Epithelial cell of esophagus (primary cell): Measurements from ENCODE around the gene TIAM2.

Experiments used
- DNase-seq: peaks from one replicate; pipeline ENCODE4 v3.0.0; 2010; ENCODE audit warnings: low read depth
- H3K4me3 ChIP-seq: 2 replicates; pipeline ENCODE4 v1.5.1; 2011; ENCODE audit warnings: mild to moderate bottlenecking, low read length, control low read depth
- TF ChIP-seq, protein P1 (sequence below): IDR thresholded peaks from 2 replicates; pipeline ENCODE4 v1.5.1; 2011; ENCODE audit warnings: low read depth, mild to moderate bottlenecking, low read length, control low read depth, inconsistent platforms; ENCODE audit not compliant: insufficient read depth; ENCODE audit errors: missing control alignments

TIAM2 gene

DNA sequence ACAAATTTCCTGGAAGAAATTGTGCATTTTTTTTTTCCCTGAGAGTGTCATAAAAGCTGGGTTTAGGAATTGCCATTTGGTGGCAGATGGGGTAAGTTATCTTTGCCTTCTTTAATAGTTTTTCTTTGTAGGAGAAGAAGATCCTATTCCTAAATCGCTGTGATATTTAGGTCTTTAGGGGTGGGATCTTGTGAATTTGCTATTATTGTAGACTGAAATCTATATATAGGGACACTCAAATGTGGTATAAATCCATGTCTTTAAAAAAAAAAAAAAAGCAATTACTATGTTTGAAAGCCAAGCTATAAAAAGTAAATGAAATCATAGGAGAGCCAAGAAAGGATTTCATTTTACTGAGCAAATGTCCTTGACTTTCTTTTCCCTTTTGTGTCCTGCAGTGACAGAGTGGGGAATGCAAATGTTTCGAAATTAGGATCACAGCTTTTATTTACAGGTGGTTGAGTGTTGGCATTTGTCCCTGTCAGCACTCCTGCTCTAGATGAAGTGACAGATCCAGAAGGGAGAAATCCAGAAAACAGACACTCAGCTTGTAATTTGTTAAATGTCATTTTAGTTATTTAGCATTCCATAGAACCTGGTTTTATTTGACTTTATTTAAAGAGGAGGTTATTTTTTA is 29.4 kb downstream of the TIAM2 start:
- TF ChIP-seq, protein P1, sequence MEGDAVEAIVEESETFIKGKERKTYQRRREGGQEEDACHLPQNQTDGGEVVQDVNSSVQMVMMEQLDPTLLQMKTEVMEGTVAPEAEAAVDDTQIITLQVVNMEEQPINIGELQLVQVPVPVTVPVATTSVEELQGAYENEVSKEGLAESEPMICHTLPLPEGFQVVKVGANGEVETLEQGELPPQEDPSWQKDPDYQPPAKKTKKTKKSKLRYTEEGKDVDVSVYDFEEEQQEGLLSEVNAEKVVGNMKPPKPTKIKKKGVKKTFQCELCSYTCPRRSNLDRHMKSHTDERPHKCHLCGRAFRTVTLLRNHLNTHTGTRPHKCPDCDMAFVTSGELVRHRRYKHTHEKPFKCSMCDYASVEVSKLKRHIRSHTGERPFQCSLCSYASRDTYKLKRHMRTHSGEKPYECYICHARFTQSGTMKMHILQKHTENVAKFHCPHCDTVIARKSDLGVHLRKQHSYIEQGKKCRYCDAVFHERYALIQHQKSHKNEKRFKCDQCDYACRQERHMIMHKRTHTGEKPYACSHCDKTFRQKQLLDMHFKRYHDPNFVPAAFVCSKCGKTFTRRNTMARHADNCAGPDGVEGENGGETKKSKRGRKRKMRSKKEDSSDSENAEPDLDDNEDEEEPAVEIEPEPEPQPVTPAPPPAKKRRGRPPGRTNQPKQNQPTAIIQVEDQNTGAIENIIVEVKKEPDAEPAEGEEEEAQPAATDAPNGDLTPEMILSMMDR = no peak
- no peak overlapping the region for H3K4me3 ChIP-seq
- no peak for DNase-seq

DNA sequence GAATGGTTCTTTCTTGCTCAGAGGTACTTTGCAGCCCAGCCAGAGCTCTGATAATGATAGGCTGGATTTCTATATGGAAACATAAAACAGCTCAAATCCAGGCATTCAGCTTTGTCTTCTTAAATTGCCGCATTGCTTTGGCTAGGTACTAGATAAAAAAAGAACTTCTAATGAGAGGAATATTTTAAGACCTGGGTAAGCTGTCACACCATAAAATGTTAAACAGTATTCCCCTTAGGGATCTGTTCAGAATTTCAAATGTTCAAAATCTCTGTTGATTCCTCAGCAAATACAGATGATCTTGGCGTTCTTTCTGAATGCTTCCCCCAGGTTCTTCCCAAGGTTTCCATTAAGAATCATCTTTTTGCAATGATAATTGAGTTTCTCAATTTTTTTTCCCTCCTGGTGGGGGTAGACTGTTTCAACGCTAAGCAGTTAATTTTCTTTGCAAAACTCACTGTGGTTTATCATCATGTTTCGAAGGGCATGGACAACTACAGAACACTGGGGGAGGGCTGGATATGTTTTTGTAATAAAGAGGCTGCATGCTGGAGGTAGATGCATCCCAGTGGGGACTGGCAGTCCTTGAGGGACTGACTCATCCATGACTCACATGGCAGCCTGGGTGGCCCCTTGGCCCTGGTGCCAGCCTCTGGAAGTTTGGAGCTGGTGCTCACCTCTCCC is 31.0 kb downstream of the TIAM2 start:
- TF ChIP-seq, protein P1 = no peak
- H3K4me3 ChIP-seq = no peak overlapping the region
- DNase-seq = peak; percentile 90

DNA sequence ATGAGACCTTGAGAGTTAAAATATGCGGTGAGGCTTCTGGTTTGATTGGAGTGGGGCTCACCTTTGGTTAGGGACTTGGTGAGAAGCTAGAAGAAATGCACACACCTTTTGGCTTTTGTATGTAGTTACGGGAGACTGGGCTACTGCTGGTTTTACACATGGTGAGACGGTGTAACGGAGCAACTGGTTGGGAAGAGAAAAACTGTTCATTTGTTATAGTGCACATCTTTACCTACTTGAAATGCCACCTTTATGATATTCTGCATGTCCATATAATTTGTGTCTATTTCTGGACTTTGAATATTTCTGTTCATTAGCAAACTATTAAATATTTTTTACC is 31.6 kb downstream of the TIAM2 start:
- TF ChIP-seq, protein P1 = no peak
- DNase-seq = no peak
- no peak overlapping the region for H3K4me3 ChIP-seq

DNA sequence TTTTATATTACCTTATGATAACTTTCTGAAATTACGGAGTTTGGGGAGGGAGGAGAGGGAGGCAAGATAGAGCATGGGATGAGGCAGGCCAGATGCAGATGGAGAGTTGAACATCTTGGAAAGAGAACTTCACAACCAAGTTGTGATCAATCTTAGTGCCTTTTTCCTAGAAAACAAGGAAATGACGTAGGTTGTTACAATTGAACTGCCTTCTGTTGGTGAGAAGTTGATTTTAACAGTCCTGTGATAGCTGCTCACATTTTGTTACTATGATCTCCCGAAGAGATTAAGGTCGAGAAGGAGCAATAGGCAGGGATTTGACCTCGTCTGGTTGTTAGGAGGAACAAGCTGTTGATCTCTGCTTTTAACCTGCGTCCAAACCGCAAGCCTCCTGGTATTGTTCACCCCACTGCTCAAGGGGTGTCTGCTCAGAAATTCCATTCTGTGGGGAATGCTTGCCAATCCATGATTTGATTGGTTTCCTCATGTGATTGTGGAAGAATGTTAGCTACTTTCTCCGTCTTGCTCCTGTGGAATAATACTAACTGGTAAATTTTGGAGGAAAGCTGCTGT is 35.1 kb downstream of the TIAM2 start:
- TF ChIP-seq, protein P1 = no peak
- H3K4me3 ChIP-seq = no peak overlapping the region
- DNase-seq = no peak

DNA sequence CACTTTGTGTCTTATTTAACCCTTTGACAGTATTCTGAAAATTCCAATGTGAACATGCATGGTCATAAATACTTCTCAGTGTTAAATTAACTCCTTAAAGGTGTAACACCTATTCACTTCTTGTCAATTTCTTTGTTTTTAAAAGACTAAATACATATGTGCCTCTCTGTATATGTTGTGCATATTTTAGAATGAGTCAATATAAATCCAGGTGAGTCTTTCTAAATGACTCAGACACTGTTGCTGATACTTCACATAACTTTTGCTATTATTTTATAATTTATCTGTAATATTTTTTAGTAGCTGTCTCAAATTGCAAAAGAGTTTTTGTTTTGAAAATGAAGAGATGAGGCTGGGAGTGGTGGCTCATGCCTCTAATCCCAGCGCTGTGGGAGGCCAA is 36.0 kb downstream of the TIAM2 start:
- TF ChIP-seq, protein P1 = no peak
- H3K4me3 ChIP-seq = no peak overlapping the region
- DNase-seq = peak; percentile 66

DNA sequence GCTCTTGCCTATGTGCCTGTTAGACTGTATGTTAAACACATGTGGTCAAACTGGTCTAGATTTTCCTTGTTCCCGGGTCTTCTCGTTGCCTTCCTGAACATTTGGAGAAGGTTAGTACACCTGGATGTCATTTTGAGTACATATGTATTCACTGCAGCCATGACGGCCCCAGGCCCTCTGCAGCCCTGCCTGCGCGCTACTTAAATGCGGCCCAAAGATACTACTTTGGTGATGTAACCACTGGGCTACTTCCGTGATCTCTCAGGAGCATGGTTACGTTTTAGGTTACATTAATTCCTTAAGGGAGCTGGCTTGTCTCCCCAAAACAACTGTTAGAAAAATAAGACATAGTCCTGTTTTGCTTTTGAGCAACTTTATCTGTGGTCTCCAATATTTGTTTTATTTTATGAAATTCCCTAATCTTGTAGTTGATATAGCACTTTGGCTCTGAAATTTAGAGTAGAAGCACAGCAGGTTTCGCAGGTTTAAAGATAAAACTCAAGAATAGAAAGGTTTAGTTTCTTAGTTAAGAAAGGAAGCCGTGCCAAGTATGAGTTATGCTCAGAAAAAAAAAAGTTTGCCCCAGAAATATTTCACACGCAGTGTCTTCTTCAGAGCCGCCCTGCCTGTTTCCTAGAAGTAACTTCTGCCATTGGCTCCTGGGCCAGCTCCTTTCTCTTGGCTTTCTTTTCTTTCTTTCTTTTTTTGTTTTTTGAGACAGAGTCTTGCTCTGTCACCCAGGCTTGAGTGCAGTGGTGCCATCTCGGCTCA is 38.1 kb downstream of the TIAM2 start:
- TF ChIP-seq, protein P1 = no peak
- DNase-seq = peak; percentile 49
- H3K4me3 ChIP-seq = no peak overlapping the region
